SU-DHL-6 (cell line): Measurements from ENCODE around the gene LHX3.

Source experiments
- EZH2phosphoT487 ChIP-seq: fragments of 200-600 bp; sonication (generic), shearing (Covaris generic); conservative IDR thresholded peaks from 2 replicates; pipeline ENCODE4 v1.6.1; 2018; ENCODE audit warnings: mild to moderate bottlenecking, antibody characterized with exemption, low read length, moderate library complexity, mixed read lengths
- TF ChIP-seq, protein P1 (sequence below): fragments of 200-600 bp; sonication (generic); IDR thresholded peaks from one replicate; pipeline ENCODE4 v1.5.1; 2017; ENCODE audit warnings: antibody characterized with exemption, mild to moderate bottlenecking, low read length, moderate library complexity; ENCODE audit not compliant: insufficient read depth, poor library complexity, severe bottlenecking

DNA sequence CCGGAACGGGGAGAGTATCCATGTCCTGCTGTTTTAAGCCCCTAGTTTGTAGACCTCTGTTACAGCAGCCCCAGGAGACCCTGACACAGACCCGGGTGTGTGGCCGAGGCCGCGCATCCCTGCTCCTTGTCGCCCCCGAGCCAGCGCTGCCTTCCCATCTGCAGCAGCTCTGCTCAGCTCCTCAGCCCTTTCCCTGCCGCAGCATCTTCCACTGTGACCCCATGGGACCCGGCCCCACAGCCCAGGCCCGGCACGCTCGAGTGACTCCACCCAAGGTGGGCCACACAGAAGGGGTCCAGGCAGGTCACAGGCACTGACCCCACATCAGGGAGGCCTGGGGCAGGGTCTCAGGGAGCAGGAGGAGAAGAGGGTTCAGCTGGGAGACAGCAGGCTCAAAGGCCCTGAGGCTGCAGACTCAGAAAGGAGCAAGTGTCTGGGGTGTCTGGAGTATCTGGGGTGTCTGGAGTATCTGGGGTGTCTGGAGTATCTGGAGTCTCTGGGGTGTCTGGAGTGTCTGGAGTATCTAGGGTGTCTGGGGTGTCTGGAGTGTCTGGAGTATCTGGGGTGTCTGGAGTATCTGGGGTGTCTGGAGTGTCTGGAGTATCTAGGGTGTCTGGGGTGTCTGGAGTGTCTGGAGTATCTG is 31.2 kb downstream of the LHX3 start:
- TF ChIP-seq, protein P1, sequence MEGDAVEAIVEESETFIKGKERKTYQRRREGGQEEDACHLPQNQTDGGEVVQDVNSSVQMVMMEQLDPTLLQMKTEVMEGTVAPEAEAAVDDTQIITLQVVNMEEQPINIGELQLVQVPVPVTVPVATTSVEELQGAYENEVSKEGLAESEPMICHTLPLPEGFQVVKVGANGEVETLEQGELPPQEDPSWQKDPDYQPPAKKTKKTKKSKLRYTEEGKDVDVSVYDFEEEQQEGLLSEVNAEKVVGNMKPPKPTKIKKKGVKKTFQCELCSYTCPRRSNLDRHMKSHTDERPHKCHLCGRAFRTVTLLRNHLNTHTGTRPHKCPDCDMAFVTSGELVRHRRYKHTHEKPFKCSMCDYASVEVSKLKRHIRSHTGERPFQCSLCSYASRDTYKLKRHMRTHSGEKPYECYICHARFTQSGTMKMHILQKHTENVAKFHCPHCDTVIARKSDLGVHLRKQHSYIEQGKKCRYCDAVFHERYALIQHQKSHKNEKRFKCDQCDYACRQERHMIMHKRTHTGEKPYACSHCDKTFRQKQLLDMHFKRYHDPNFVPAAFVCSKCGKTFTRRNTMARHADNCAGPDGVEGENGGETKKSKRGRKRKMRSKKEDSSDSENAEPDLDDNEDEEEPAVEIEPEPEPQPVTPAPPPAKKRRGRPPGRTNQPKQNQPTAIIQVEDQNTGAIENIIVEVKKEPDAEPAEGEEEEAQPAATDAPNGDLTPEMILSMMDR: no peak
- no peak for TF ChIP-seq EZH2phosphoT487
